SKM-1 treated with dmso at 0.1 percent for 144 hours (cell line): Measurements from ENCODE around the gene ADCYAP1R1.

ENCODE experiments used
- DNase-seq: peaks from one replicate; lab custom pipeline; 2025; ENCODE audit not compliant: unreplicated experiment; lab: John Stamatoyannopoulos, UW

ADCYAP1R1 gene

DNA sequence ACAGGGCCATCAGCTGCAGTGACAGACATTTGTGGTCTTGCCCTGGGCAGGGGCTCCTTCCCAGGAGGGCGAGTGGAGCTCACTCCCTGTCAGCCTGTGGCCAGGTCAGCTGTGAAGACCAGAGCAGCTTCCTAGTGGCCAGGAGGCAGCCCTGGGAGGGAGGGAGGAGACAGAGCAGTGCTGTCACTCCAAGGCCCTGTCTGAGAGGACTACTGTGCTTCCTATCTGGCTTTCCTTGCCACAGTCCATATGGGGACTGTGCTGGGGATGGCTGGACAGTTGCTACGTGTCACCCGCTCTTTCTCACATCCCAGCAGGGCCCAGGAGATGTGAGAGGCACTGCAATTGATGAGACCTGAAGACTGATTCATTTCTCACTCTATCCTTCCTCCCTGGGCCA is 15.2 kb upstream of the ADCYAP1R1 start:
- no peak for DNase-seq

- no peak for DNase-seq
Measured at GRCh38 chr7:31043051-31043471, 9.0 kb upstream of the ADCYAP1R1 start.

GRCh38 chr7:31044529-31044928 is 7.6 kb upstream of the ADCYAP1R1 start:
- no peak for DNase-seq

DNA sequence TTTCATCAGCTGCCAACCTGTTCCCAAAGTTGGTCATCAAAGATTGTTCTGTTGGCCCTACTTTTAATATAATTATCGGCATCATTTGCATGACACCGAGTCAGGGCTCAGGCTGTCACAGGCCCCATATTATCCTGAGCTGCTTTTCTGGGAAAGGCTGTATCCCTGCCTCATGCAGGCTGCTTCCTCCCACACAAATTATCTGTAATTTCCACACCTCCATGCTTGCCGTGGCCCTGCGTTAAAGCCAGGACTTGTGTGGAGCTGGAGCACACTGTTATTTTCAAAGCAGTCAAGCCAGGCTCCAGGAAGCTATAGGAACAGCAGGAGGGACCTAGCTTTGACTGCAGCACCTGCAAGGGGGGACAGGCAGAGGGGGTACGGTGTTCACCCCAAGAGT is 5.4 kb upstream of the ADCYAP1R1 start:
- DNase-seq: no peak

DNA sequence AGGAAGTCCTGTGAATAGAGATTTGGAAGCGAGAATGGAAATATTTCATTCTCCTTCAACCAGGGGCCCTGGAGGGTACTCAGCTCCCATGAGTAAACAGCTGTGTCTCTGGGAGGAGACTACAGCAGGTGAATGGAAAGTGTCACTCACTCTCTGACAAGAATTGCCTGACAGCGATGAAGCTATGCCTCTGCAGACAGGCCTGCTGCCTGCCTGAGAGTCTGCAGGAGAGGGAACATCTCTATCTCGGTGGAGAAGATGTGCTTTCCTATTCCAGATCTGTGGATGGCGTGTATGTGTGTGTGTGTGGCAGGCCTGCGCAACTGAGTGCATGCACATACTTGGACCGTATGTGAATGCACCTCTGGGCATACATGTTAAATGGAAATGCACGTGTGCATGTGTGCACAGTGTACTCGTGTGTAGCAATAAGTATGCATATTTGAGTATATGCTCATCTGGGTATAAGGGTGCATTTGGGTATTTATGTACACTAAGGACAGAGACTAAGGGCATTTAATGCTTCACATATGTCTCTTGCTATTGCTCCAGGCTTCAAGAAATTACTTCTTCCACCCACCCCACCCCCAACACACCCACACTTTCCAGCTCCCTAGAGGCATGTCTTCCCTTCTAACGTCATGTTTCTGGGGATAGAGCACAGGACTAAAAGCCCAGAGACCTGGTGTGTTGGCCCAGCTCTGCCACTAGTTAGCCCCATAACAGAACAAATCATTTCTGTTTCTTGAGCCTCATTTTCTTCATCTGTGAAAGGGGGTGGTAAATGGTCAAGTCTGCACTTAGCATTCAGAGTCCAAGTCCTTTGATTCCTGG is 4.6 kb upstream of the ADCYAP1R1 start:
- no peak for DNase-seq

DNA sequence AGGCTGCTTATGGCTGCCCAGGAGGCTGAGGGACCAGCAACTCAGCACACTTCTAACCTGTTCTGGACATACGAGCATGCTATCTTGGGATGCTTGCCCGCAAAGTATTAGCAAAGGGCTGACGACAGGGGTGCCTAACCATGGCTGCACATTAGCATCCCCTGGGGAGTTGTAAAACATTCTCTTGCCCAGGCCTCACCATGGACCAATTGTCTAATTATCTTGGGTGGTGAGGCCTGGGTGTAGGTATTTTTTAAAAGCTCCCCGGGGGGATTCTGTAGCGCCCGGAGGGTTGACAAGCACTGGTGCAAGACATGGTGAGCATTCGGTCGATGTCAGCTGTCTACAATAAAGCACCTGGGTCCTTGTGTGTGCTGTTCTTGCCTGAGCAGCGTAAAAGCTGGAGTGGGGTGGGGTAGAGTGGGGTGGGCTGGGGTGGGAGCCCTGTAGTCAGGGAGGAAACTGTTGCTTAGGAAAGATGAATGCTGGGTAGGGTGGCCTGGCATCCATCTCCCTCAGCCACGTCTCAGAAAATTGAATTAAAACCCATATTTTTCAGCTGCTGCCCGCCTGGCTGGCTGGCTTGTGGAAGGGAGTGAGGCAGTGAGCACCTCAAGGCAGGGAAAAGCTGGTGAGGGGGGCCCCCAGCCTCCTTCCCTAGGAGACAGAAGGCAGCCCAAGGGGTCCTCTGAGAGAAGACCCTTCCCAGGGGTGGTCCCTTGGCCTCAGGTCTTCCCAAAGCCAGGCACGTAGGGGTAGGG is 2.9 kb upstream of the ADCYAP1R1 start:
- no peak for DNase-seq

DNA sequence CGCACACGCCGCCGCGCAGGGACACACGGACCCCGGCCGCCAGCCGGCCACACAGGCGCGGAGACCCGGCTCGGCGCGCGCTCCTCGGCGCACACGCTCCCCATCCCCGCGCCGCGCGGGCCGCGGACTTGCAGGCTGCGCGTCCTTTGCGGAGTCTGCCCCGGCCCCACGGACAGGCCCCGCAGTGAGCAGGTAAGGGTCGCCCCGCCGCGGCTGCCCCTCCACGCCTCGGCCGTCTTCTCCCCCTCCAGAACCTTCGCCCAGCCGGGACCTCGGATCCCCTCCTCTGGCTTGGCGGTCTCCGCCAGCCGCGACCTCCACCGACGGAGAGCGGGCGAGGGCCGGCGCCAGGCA is 356 bp downstream of the ADCYAP1R1 start:
- no peak for DNase-seq

DNA sequence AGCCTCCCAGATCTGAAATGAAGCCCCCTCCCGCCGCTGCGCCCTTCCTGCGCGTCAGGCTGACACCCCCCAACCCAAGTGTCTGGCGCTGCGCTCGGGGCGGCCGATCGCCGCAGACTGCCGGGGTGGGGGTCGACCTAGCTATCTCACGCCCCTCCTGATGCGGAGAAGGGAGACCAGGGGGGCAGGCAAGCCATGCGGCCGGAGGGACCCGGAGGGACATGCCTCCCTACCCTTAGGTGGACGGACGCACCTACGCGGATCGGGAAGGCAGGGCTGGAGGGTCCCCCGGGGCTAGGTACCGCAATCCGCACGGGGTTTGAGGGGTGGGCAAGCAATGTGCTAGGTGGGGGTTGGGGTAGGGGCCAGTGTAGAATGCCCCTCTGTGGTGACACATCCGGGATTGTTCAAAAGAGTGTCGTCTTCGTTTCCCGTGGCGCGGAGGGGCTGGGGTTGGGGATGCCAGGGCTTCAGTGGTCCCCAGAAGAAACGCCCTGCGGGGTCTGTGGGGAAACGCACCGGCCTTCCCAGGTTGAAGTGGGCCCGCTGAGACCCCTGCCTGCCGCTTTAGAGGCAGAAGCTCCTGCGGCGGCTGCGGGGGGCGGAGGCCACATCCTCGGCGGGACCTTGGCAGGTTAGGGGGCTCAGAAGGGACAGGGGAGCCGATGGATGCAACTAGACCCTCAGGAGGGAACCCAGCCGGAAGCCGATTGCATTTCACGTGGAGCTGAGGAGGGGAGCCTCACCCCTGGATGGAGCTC is 913 bp downstream of the ADCYAP1R1 start:
- DNase-seq: no peak

GRCh38 chr7:31053986-31054385 is 1.9 kb downstream of the ADCYAP1R1 start:
- no peak for DNase-seq

GRCh38 chr7:31054608-31055278 is 2.6 kb downstream of the ADCYAP1R1 start:
- DNase-seq: no peak

DNA sequence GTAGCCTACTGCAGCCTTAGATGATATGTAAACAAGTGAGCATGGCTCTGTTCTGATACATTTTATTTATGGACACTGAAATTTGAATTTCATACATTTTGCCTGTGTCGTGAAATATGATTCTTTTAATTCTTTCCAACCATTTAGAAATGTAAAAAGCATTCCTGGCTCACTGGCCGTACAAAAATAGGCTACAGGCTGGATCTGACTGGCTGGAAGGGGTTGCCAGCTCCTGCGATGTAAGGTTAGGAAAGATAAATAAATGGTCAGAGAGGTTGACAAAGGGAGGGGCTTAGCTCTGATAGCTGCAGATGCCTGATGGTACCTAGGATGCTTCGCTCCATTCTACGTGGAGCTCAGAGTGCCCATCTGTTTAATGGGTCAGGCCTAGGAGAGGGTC is 3.4 kb downstream of the ADCYAP1R1 start:
- DNase-seq: no peak

- no peak for DNase-seq
Measured at GRCh38 chr7:31056775-31057346, 4.8 kb downstream of the ADCYAP1R1 start.

GRCh38 chr7:31058122-31058521 is 6.0 kb downstream of the ADCYAP1R1 start:
- DNase-seq: no peak

DNA sequence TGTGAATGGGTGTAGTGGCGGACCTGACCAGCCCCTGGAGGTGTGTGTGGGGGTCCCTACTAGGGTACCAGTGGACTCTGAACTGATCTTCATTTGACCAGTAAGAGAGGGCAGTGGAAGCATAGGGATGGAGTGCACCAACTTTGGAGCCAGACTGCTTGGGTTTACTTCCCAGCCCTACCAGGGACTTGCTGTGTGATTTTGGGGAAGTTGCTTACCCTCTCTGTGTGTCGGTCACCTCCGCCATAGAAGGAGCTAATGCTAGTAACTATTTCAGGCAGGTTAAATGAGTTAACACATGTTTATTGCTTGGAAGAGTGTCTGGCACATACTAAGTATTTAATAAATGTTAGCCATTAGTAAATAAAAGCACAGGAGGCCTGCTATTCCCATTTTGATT is 6.6 kb downstream of the ADCYAP1R1 start:
- no peak for DNase-seq

DNA sequence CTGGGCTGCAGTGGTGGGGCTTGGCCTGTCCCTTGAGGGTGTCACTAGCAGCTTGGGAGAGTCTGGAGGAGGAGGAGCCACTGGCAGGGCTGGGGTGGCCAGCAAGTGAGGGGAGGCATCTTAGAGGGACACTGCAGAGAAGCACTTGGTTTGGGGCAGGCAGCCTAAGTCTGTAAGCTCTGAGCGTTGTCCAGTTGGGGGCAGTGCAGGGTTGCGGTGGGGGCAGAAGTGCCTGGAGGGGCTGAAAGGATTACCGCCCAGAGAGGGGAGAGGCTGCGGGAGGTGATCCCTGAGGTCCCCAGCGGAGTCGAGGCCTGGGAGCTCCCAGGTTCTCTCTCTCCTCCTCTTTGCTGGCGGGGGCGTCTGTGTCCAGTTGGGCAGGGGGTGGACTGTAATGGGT is 7.4 kb downstream of the ADCYAP1R1 start:
- no peak for DNase-seq

- DNase-seq: no peak
Measured at GRCh38 chr7:31061185-31061584, 9.1 kb downstream of the ADCYAP1R1 start.

DNA sequence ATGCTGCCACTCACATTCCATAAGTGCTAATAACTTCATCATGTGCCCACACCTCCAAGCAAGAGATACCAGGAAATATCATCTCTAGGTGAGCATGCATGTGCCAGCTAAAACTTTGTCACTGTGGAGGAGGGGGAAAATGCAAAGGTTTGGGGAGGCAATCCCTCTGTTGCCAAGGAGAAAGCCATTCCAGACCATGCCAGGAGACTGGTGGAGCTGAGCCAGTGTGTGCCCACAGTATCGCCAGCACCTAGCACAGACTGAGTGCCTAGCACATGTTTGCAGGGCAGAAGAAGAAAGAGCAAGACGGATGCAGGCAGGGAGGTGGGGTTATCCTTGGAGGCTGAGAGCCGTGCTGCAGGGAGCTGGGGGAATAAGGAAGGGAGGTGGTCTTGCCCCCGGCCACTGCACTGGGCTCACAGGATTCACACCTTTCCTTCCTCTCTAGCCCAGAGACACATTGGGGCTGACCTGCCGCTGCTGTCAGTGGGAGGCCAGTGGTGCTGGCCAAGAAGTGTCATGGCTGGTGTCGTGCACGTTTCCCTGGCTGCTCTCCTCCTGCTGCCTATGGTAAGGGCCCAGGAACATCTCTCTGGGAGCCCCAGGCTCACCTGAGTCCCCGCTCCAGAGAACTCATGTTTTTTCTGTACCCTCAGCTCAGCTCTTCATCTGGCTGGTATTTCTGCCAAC is 10.8 kb downstream of the ADCYAP1R1 start:
- no peak for DNase-seq

GRCh38 chr7:31065021-31065593 is 13.0 kb downstream of the ADCYAP1R1 start:
- no peak for DNase-seq

DNA sequence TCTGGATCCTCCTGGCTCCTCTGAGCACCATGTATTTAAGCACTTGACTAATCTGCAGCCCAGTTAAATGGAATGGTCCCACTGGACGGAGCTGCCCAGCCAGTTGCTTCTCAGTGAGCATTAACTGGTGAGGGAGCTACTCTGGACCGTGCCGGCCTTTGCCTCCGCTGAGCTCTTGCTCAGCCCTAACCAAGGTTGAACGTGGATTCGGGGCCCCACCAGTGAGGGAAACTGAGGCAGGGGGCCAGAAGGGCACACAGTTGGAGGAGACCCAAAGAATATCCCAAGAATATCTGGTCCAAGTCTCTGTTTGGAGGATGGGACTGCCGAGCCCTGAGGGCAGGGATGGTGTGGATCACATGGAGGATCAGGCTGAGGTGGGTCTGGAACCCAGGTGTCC is 13.7 kb downstream of the ADCYAP1R1 start:
- no peak for DNase-seq
